ENCODE results near the gene FBXW12. TPM values are rescaled to one million over a fixed set of nuclear protein-coding genes. Genes with fewer than 3 reads are reported as not detected.

Gene FBXW12
- total RNA-seq, 1 experiment from 2014 or later = not detected

GRCh38 chr3:48439820-48440589, 68.0 kb downstream of the FBXW12 start, which contains the start of the genes CCDC51 and TMA7:
CCDC51 (minus strand) TSS chr3:48440119; CDS start chr3:48435128, 4,991 bp downstream.
TMA7 (plus strand) TSS chr3:48440257; CDS start chr3:48440297, 40 bp downstream.
- ChIA-PET POLR2A (interaction anchor here (0.6 to 1.0 kb wide), 4 partner anchors 9 to 589 kb away, joined by 3 to 7 read pairs (median 5); partner anchors contain the start of genes IMPDH2, PLXNB1 and ZNF589), CTCF (interaction anchor here (0.8 to 1.7 kb wide), 9 partner anchors 10 to 245 kb away, joined by 3 to 18 read pairs (median 6); partner anchors contain the start of gene PLXNB1), RAD21 (ENCODE audit: low non-redundant PET in 1 of 2, low total read pairs in 2 of 2, uncharacterized antibody in 2 of 2, unreplicated experiment in 2 of 2) (interaction anchor here (0.9 to 1.1 kb wide), 2 partner anchors 117 to 246 kb away, joined by 4 read pairs; partner anchors contain the start of gene PFKFB4 (in 1 of the 2))
- H3K9ac ChIP-seq (ENCODE audit: low read length) = peak within 1 kb of the TSS; percentile 97
- TF ChIP-seq ELF1 (IDR thresholded peaks at IDR 0.05; ENCODE audit: borderline replicate concordance, low read depth) = no peak
- peak; percentile 91 for TF ChIP-seq YY1 (IDR thresholded peaks at IDR 0.05; ENCODE audit: extremely low read depth, insufficient replicate concordance, low read depth, low read length)
- peak; percentile 73; the same call in 1 of the 2 replicates for TF ChIP-seq ZFX (IDR thresholded peaks at IDR 0.05)
- TF ChIP-seq POLR2AphosphoS5 (IDR thresholded peaks at IDR 0.05; ENCODE audit: low read depth, low read length) = peak; percentile 77
- peak; percentile 68 for TF ChIP-seq POLR2A (IDR thresholded peaks at IDR 0.05; ENCODE audit: borderline replicate concordance, extremely low read depth, insufficient read depth, insufficient read length)
- BruUV-seq (replicated peaks) = no TSS peak
- ATAC-seq = peak; percentile 91
- peak; percentile 96 for DNase-seq (ENCODE audit: low read depth, low spot score)
- no peaks in the 10 kb centered on the region for H3K27me3 ChIP-seq (ENCODE audit: insufficient read depth, low read length)
- H3K9me2 ChIP-seq (ENCODE audit: insufficient read depth) = no peaks in the 10 kb centered on the region
- no peaks in the 10 kb centered on the region for H3K9me3 ChIP-seq (ENCODE audit: control insufficient read depth in 1 of 2, insufficient read depth in 1 of 2, low read depth in 1 of 2, low read length in 2 of 2)
- H3K4me1 ChIP-seq (ENCODE audit: control insufficient read depth in 1 of 2, insufficient read depth in 2 of 2, low read length in 2 of 2) = peaks cover 14 to 36% of the 10 kb centered on the region in 2 experiments
- intact Hi-C loops (cut with micrococcal nuclease) = no loop called here
- H3K27ac ChIP-seq (ENCODE audit: low read depth, low read length) = peak within 1 kb of the TSS; percentile 71
- peaks cover 54% of the 10 kb centered on the region for H3K79me2 ChIP-seq (ENCODE audit: insufficient read depth, low read length)
- peak within 1 kb of the TSS; percentile 98 to 100 for H3K4me3 ChIP-seq (replicated peaks in 1 of 2; ENCODE audit: low read depth in 1 of 2, low read length in 2 of 2)
- H4K20me1 ChIP-seq (ENCODE audit: insufficient read depth) = no peaks in the 10 kb centered on the region
- peak within 1 kb of the TSS; percentile 75 for H3K4me2 ChIP-seq (ENCODE audit: low read length)
- peaks cover 16 to 21% of the 10 kb centered on the region in 2 experiments; a peak in 3 of 4 replicates for H3K36me3 ChIP-seq (ENCODE audit: control insufficient read depth in 1 of 2, insufficient read depth in 2 of 2, low read length in 2 of 2)
- no peak within 1 kb of the TSS for H2AFZ ChIP-seq (ENCODE audit: low read depth, low read length, poor library complexity, severe bottlenecking)

DNA sequence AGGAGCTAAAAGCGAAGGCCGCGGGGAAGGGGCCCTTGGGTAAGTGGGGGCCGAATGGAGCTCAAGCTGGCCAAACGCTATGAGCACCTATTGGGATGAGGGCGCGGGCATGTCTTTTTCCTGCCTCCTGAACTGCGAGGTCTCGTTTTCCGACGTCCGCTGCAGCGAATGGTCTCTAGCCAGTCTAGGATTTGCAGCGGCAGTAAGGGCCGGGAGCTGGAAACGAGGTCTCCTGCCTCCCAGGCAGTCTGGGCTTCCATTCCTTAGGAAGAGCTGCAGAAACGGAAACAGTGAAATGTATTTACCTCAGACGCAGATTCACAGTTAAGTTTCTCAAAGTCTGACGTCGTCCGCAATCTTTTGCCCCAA, 68.6 kb downstream of the FBXW12 start:
- RAD21 ChIA-PET (ENCODE audit: low non-redundant PET in 1 of 2, low total read pairs in 2 of 2, uncharacterized antibody in 2 of 2, unreplicated experiment in 2 of 2) = no interaction called here
- Histone ChIP-seq H3K4me2 (ENCODE audit: low read length) (peak overlapping the region; percentile 75), H3K4me3 (replicated peaks in 1 of 2; ENCODE audit: low read depth in 1 of 2, low read length in 2 of 2) (peak overlapping the region; percentile 98 to 100), H3K9me2 (ENCODE audit: insufficient read depth) (no peaks in the 10 kb centered on the region), H4K20me1 (ENCODE audit: insufficient read depth) (no peaks in the 10 kb centered on the region), H3K9ac (ENCODE audit: low read length) (peak overlapping the region; percentile 97), H3K4me1 (ENCODE audit: control insufficient read depth in 1 of 2, insufficient read depth in 2 of 2, low read length in 2 of 2) (peaks cover 11 to 33% of the 10 kb centered on the region in 2 experiments), H3K79me2 (ENCODE audit: insufficient read depth, low read length) (peaks cover 49% of the 10 kb centered on the region), H3K36me3 (ENCODE audit: control insufficient read depth in 1 of 2, insufficient read depth in 2 of 2, low read length in 2 of 2) (peaks cover 16 to 21% of the 10 kb centered on the region in 2 experiments; a peak in 3 of 4 replicates), H3K27me3 (ENCODE audit: insufficient read depth, low read length) (no peaks in the 10 kb centered on the region), H3K9me3 (ENCODE audit: control insufficient read depth in 1 of 2, insufficient read depth in 1 of 2, low read depth in 1 of 2, low read length in 2 of 2) (no peaks in the 10 kb centered on the region), H3K27ac (ENCODE audit: low read depth, low read length) (peak overlapping the region; percentile 71), H2AFZ (ENCODE audit: low read depth, low read length, poor library complexity, severe bottlenecking) (no peak overlapping the region)
- peak; percentile 4 for ATAC-seq
- CTCF ChIA-PET = interaction anchor here (1.7 kb wide), 1 partner anchor 33 kb away, joined by 6 read pairs; no protein-coding TSS in a partner anchor
- POLR2A ChIA-PET = no interaction called here
- TSS peak; percentile 76 for BruUV-seq (replicated peaks)
- no peak for DNase-seq (ENCODE audit: low read depth, low spot score)
- intact Hi-C loops (cut with micrococcal nuclease) = no loop called here
- TF ChIP-seq EZH2phosphoT487 (IDR thresholded peaks at IDR 0.05; ENCODE audit: borderline replicate concordance) (no peak), EGR1 (IDR thresholded peaks at IDR 0.05; ENCODE audit: low read depth) (no peak), JUND (IDR thresholded peaks at IDR 0.05) (no peak), ELF1 (IDR thresholded peaks at IDR 0.05; ENCODE audit: borderline replicate concordance, low read depth) (no peak), CEBPB (IDR thresholded peaks at IDR 0.05; ENCODE audit: low read depth) (no peak), CTCF (IDR thresholded peaks at IDR 0.05 in 2 of 3, conservative IDR thresholded peaks at IDR 0.05 in 1 of 3; ENCODE audit: borderline replicate concordance in 1 of 3, insufficient read depth in 1 of 3, low read depth in 2 of 3, low read length in 2 of 3) (no peak), CBX3 (IDR thresholded peaks at IDR 0.05; ENCODE audit: low read depth) (no peak), ZFX (IDR thresholded peaks at IDR 0.05) (no peak)
- TF ChIP-seq, protein P1, sequence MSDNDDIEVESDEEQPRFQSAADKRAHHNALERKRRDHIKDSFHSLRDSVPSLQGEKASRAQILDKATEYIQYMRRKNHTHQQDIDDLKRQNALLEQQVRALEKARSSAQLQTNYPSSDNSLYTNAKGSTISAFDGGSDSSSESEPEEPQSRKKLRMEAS (IDR thresholded peaks at IDR 0.05) = no peak
- TF ChIP-seq, protein P2, sequence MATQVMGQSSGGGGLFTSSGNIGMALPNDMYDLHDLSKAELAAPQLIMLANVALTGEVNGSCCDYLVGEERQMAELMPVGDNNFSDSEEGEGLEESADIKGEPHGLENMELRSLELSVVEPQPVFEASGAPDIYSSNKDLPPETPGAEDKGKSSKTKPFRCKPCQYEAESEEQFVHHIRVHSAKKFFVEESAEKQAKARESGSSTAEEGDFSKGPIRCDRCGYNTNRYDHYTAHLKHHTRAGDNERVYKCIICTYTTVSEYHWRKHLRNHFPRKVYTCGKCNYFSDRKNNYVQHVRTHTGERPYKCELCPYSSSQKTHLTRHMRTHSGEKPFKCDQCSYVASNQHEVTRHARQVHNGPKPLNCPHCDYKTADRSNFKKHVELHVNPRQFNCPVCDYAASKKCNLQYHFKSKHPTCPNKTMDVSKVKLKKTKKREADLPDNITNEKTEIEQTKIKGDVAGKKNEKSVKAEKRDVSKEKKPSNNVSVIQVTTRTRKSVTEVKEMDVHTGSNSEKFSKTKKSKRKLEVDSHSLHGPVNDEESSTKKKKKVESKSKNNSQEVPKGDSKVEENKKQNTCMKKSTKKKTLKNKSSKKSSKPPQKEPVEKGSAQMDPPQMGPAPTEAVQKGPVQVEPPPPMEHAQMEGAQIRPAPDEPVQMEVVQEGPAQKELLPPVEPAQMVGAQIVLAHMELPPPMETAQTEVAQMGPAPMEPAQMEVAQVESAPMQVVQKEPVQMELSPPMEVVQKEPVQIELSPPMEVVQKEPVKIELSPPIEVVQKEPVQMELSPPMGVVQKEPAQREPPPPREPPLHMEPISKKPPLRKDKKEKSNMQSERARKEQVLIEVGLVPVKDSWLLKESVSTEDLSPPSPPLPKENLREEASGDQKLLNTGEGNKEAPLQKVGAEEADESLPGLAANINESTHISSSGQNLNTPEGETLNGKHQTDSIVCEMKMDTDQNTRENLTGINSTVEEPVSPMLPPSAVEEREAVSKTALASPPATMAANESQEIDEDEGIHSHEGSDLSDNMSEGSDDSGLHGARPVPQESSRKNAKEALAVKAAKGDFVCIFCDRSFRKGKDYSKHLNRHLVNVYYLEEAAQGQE (IDR thresholded peaks at IDR 0.05; ENCODE audit: low read depth) = no peak

All from HCT116 (cell line).